ENCODE results near the gene CEMIP.

Gene CEMIP

GRCh38 chr15:80836223-80836622 lies 57.1 kb downstream of the CEMIP start:
- WGBS, 2 experiments (ENCODE audit: insufficient coverage in 2 of 2) = 83 to 89% methylated on average over 8 to 9 of the region's 9 CpGs
- Histone ChIP-seq H3K36me3 (ENCODE audit: control insufficient read depth, insufficient read depth, low read length) (no peaks in the 10 kb centered on the region), H3K4me3 (ENCODE audit: extremely low read depth, insufficient read depth, low read length, poor library complexity, severe bottlenecking) (no peak overlapping the region), H3K9me3 (ENCODE audit: control insufficient read depth, low read length) (no peaks in the 10 kb centered on the region), H3K4me1 (ENCODE audit: control insufficient read depth, insufficient read depth, low read length, poor library complexity, severe bottlenecking) (peaks cover 16% of the 10 kb centered on the region), H3K27ac (ENCODE audit: low read depth, low read length, severe bottlenecking) (peak overlapping the region; percentile 10)

GRCh38 chr15:80837006-80837405 lies 57.8 kb downstream of the CEMIP start:
- Histone ChIP-seq H3K4me1 (ENCODE audit: control insufficient read depth, insufficient read depth, low read length, poor library complexity, severe bottlenecking) (peaks cover 16% of the 10 kb centered on the region), H3K4me3 (ENCODE audit: extremely low read depth, insufficient read depth, low read length, poor library complexity, severe bottlenecking) (no peak overlapping the region), H3K9me3 (ENCODE audit: control insufficient read depth, low read length) (no peaks in the 10 kb centered on the region), H3K36me3 (ENCODE audit: control insufficient read depth, insufficient read depth, low read length) (no peaks in the 10 kb centered on the region), H3K27ac (ENCODE audit: low read depth, low read length, severe bottlenecking) (no peak overlapping the region)
- WGBS, 2 experiments (ENCODE audit: insufficient coverage in 2 of 2) = 85% methylated on average over 3 of the region's 3 CpGs

- WGBS, 2 experiments (ENCODE audit: insufficient coverage in 2 of 2) = 90 to 91% methylated on average over 7 to 9 of the region's 11 CpGs
- Histone ChIP-seq H3K4me1 (ENCODE audit: control insufficient read depth, insufficient read depth, low read length, poor library complexity, severe bottlenecking) (peaks cover 16% of the 10 kb centered on the region), H3K27ac (ENCODE audit: low read depth, low read length, severe bottlenecking) (no peak overlapping the region), H3K36me3 (ENCODE audit: control insufficient read depth, insufficient read depth, low read length) (no peaks in the 10 kb centered on the region), H3K9me3 (ENCODE audit: control insufficient read depth, low read length) (no peaks in the 10 kb centered on the region), H3K4me3 (ENCODE audit: extremely low read depth, insufficient read depth, low read length, poor library complexity, severe bottlenecking) (no peak overlapping the region)
Observed at GRCh38 chr15:80838012-80838411, 58.8 kb downstream of the CEMIP start.

- WGBS, 2 experiments (ENCODE audit: insufficient coverage in 2 of 2) = 81 to 96% methylated on average over 2 to 5 of the region's 7 CpGs
Observed at GRCh38 chr15:80838666-80839065, 59.5 kb downstream of the CEMIP start.

GRCh38 chr15:80839764-80840130 lies 60.6 kb downstream of the CEMIP start:
- WGBS, 2 experiments (ENCODE audit: insufficient coverage in 2 of 2) = 83 to 100% methylated on average over 1 of the region's 3 CpGs
- H3K27ac ChIP-seq (ENCODE audit: low read depth, low read length, severe bottlenecking) = no peak overlapping the region
- H3K9me3 ChIP-seq (ENCODE audit: control insufficient read depth, low read length) = no peaks in the 10 kb centered on the region
- no peak overlapping the region for H3K4me3 ChIP-seq (ENCODE audit: extremely low read depth, insufficient read depth, low read length, poor library complexity, severe bottlenecking)
- H3K36me3 ChIP-seq (ENCODE audit: control insufficient read depth, insufficient read depth, low read length) = no peaks in the 10 kb centered on the region
- H3K4me1 ChIP-seq (ENCODE audit: control insufficient read depth, insufficient read depth, low read length, poor library complexity, severe bottlenecking) = peaks cover 29% of the 10 kb centered on the region

More at GRCh38 chr15:80838666-80839065, 59.5 kb downstream of the CEMIP start:
- Histone ChIP-seq H3K4me1 (ENCODE audit: control insufficient read depth, insufficient read depth, low read length, poor library complexity, severe bottlenecking) (peaks cover 19% of the 10 kb centered on the region), H3K4me3 (ENCODE audit: extremely low read depth, insufficient read depth, low read length, poor library complexity, severe bottlenecking) (no peak overlapping the region), H3K9me3 (ENCODE audit: control insufficient read depth, low read length) (no peaks in the 10 kb centered on the region), H3K36me3 (ENCODE audit: control insufficient read depth, insufficient read depth, low read length) (no peaks in the 10 kb centered on the region), H3K27ac (ENCODE audit: low read depth, low read length, severe bottlenecking) (no peak overlapping the region)

GRCh38 chr15:80840182-80841130 lies 61.3 kb downstream of the CEMIP start:
- H3K4me3 ChIP-seq (ENCODE audit: extremely low read depth, insufficient read depth, low read length, poor library complexity, severe bottlenecking) = no peak overlapping the region
- H3K9me3 ChIP-seq (ENCODE audit: control insufficient read depth, low read length) = no peaks in the 10 kb centered on the region
- H3K4me1 ChIP-seq (ENCODE audit: control insufficient read depth, insufficient read depth, low read length, poor library complexity, severe bottlenecking) = peaks cover 30% of the 10 kb centered on the region
- WGBS, 2 experiments (ENCODE audit: insufficient coverage in 2 of 2) = 89 to 94% methylated on average over 15 to 16 of the region's 22 CpGs
- no peak overlapping the region for H3K27ac ChIP-seq (ENCODE audit: low read depth, low read length, severe bottlenecking)
- H3K36me3 ChIP-seq (ENCODE audit: control insufficient read depth, insufficient read depth, low read length) = no peaks in the 10 kb centered on the region

GRCh38 chr15:80841541-80841940 lies 62.4 kb downstream of the CEMIP start:
- Histone ChIP-seq H3K27ac (ENCODE audit: low read depth, low read length, severe bottlenecking) (no peak overlapping the region), H3K9me3 (ENCODE audit: control insufficient read depth, low read length) (no peaks in the 10 kb centered on the region), H3K4me1 (ENCODE audit: control insufficient read depth, insufficient read depth, low read length, poor library complexity, severe bottlenecking) (peaks cover 30% of the 10 kb centered on the region), H3K36me3 (ENCODE audit: control insufficient read depth, insufficient read depth, low read length) (no peaks in the 10 kb centered on the region), H3K4me3 (ENCODE audit: extremely low read depth, insufficient read depth, low read length, poor library complexity, severe bottlenecking) (no peak overlapping the region)
- 87 to 92% methylated on average over 2 to 4 of the region's 5 CpGs for WGBS, 2 experiments (ENCODE audit: insufficient coverage in 2 of 2)

- H3K9me3 ChIP-seq (ENCODE audit: control insufficient read depth, low read length) = no peaks in the 10 kb centered on the region
- WGBS, 2 experiments (ENCODE audit: insufficient coverage in 2 of 2) = 81 to 90% methylated on average over 10 to 11 of the region's 11 CpGs
- no peak overlapping the region for H3K27ac ChIP-seq (ENCODE audit: low read depth, low read length, severe bottlenecking)
- no peak overlapping the region for H3K4me3 ChIP-seq (ENCODE audit: extremely low read depth, insufficient read depth, low read length, poor library complexity, severe bottlenecking)
- no peaks in the 10 kb centered on the region for H3K36me3 ChIP-seq (ENCODE audit: control insufficient read depth, insufficient read depth, low read length)
- H3K4me1 ChIP-seq (ENCODE audit: control insufficient read depth, insufficient read depth, low read length, poor library complexity, severe bottlenecking) = peaks cover 25% of the 10 kb centered on the region
Observed at GRCh38 chr15:80844011-80844732, 65.0 kb downstream of the CEMIP start.

- H3K4me1 ChIP-seq (ENCODE audit: control insufficient read depth, insufficient read depth, low read length, poor library complexity, severe bottlenecking) = peaks cover 14% of the 10 kb centered on the region
- no peaks in the 10 kb centered on the region for H3K36me3 ChIP-seq (ENCODE audit: control insufficient read depth, insufficient read depth, low read length)
- no peak overlapping the region for H3K27ac ChIP-seq (ENCODE audit: low read depth, low read length, severe bottlenecking)
- no peaks in the 10 kb centered on the region for H3K9me3 ChIP-seq (ENCODE audit: control insufficient read depth, low read length)
- no peak overlapping the region for H3K4me3 ChIP-seq (ENCODE audit: extremely low read depth, insufficient read depth, low read length, poor library complexity, severe bottlenecking)
- WGBS, 2 experiments (ENCODE audit: insufficient coverage in 2 of 2) = 82 to 86% methylated on average over 10 to 11 of the region's 11 CpGs
Observed at GRCh38 chr15:80846031-80846815, 67.1 kb downstream of the CEMIP start.

- Histone ChIP-seq H3K4me3 (ENCODE audit: extremely low read depth, insufficient read depth, low read length, poor library complexity, severe bottlenecking) (no peak overlapping the region), H3K36me3 (ENCODE audit: control insufficient read depth, insufficient read depth, low read length) (no peaks in the 10 kb centered on the region)
- WGBS, 2 experiments (ENCODE audit: insufficient coverage in 2 of 2) = 82 to 88% methylated on average over 4 to 8 of the region's 8 CpGs
Observed at GRCh38 chr15:80849308-80849707, 70.1 kb downstream of the CEMIP start.

More at GRCh38 chr15:80849308-80849707, 70.1 kb downstream of the CEMIP start:
- H3K27ac ChIP-seq (ENCODE audit: low read depth, low read length, severe bottlenecking) = no peak overlapping the region
- H3K9me3 ChIP-seq (ENCODE audit: control insufficient read depth, low read length) = no peaks in the 10 kb centered on the region
- peaks cover 5% of the 10 kb centered on the region for H3K4me1 ChIP-seq (ENCODE audit: control insufficient read depth, insufficient read depth, low read length, poor library complexity, severe bottlenecking)
